Skeletal muscle tissue (tissue), 4 donors: Measurements from ENCODE around the gene OR7A10. TPM values are rescaled to one million over a fixed set of nuclear protein-coding genes. Genes with fewer than 3 reads are reported as not detected.

Source experiments
- H3K27ac ChIP-seq: one replicate; pipeline ENCODE4 v1.7.0; 2013; ENCODE audit warnings: mild to moderate bottlenecking, low read depth, low read length, inconsistent platforms
- H3K27me3 ChIP-seq, 3 donors: one replicate each; pipeline ENCODE4 v1.7.0; 2013; ENCODE audit warnings: low read length in 3 of 3; ENCODE audit not compliant: control insufficient read depth in 3 of 3, insufficient read depth in 3 of 3
- H3K36me3 ChIP-seq, 3 donors: one replicate each; pipeline ENCODE4 v1.7.0; 2013; ENCODE audit warnings: low read length in 3 of 3; ENCODE audit not compliant: control insufficient read depth in 3 of 3, insufficient read depth in 3 of 3
- H3K4me1 ChIP-seq, 3 donors: one replicate each; pipeline ENCODE4 v1.7.0; 2013; ENCODE audit warnings: low read length in 3 of 3, mild to moderate bottlenecking in 3 of 3; ENCODE audit not compliant: control insufficient read depth in 3 of 3, insufficient read depth in 3 of 3
- H3K4me3 ChIP-seq, 3 donors: one replicate each; pipeline ENCODE4 v1.7.0; 2013; ENCODE audit warnings: low read length in 3 of 3
- H3K9ac ChIP-seq, 3 donors: one replicate each; pipeline ENCODE4 v1.7.0; 2013; ENCODE audit warnings: low read length in 3 of 3, mild to moderate bottlenecking in 3 of 3, moderate library complexity in 2 of 3, low read depth in 1 of 3
- H3K9me3 ChIP-seq, 3 donors: one replicate each; pipeline ENCODE4 v1.7.0; 2013; ENCODE audit warnings: low read length in 3 of 3; ENCODE audit not compliant: control insufficient read depth in 3 of 3
- total RNA-seq: library from RNA; depleted of rRNA; stranded (reverse); fragments of >200 nt; gene quantifications from one replicate; pipeline ENCODE4 v1.2.3, GENCODE V29; 2014
- donor health status: Osteomylitis.

Gene OR7A10
- not detected for total RNA-seq

GRCh38 chr19:14848822-14849221 is at the start of gene OR7A10:
Gene OR7A10, minus strand, starts transcription at chr19:14848922. Its CDS starts 7,045 bp downstream, at chr19:14841877.
- Histone ChIP-seq H3K4me3 (no peak within 1 kb of the TSS), H3K27me3 (peaks cover 0 to 6% (median 4%) of the 10 kb centered on the region in 3 donors), H3K9ac (no peak within 1 kb of the TSS), H3K27ac (no peak within 1 kb of the TSS), H3K36me3 (no peaks in the 10 kb centered on the region), H3K4me1 (no peaks in the 10 kb centered on the region), H3K9me3 (peaks cover 0 to 2% (median 2%) of the 10 kb centered on the region in 3 donors)

GRCh38 chr19:14890643-14891379 is 42.1 kb upstream of the OR7A10 start:
- H3K27me3 ChIP-seq: peaks cover 0 to 11% (median 0%) of the 10 kb centered on the region in 3 donors
- H3K4me3 ChIP-seq: no peak overlapping the region
- H3K9ac ChIP-seq: no peak overlapping the region
- no peaks in the 10 kb centered on the region for H3K4me1 ChIP-seq
- no peaks in the 10 kb centered on the region for H3K36me3 ChIP-seq
- H3K27ac ChIP-seq: no peak overlapping the region
- H3K9me3 ChIP-seq: no peaks in the 10 kb centered on the region

GRCh38 chr19:14889994-14890642 is 41.4 kb upstream of the OR7A10 start:
- no peak overlapping the region for H3K27ac ChIP-seq
- no peaks in the 10 kb centered on the region for H3K36me3 ChIP-seq
- no peak overlapping the region for H3K9ac ChIP-seq
- no peak overlapping the region for H3K4me3 ChIP-seq
- H3K27me3 ChIP-seq: peaks cover 0 to 11% (median 0%) of the 10 kb centered on the region in 3 donors
- no peaks in the 10 kb centered on the region for H3K4me1 ChIP-seq
- H3K9me3 ChIP-seq: no peaks in the 10 kb centered on the region

GRCh38 chr19:14886032-14886431 is 37.3 kb upstream of the OR7A10 start, which contains the start of gene OR7A17:
Gene OR7A17, minus strand, starts transcription at chr19:14886132. Its CDS starts 4,777 bp downstream, at chr19:14881355.
- peaks cover 0 to 4% (median 0%) of the 10 kb centered on the region in 3 donors for H3K27me3 ChIP-seq
- H3K4me1 ChIP-seq: no peaks in the 10 kb centered on the region
- no peaks in the 10 kb centered on the region for H3K36me3 ChIP-seq
- H3K9ac ChIP-seq: no peak within 1 kb of the TSS
- H3K9me3 ChIP-seq: no peaks in the 10 kb centered on the region
- no peak within 1 kb of the TSS for H3K27ac ChIP-seq
- H3K4me3 ChIP-seq: no peak within 1 kb of the TSS

- Histone ChIP-seq H3K27ac (no peak overlapping the region), H3K4me3 (no peak overlapping the region), H3K36me3 (no peaks in the 10 kb centered on the region), H3K4me1 (no peaks in the 10 kb centered on the region), H3K27me3 (peaks cover 0 to 3% (median 0%) of the 10 kb centered on the region in 3 donors), H3K9me3 (peaks cover 0 to 2% (median 0%) of the 10 kb centered on the region in 3 donors), H3K9ac (no peak overlapping the region)
These were observed 23.0 kb upstream of the OR7A10 start for GRCh38 chr19:14871619-14872230.

- Histone ChIP-seq H3K4me3 (no peak overlapping the region), H3K9ac (no peak overlapping the region), H3K9me3 (peaks cover 0 to 2% (median 0%) of the 10 kb centered on the region in 3 donors), H3K36me3 (no peaks in the 10 kb centered on the region), H3K27me3 (peaks cover 0 to 3% (median 0%) of the 10 kb centered on the region in 3 donors), H3K27ac (no peak overlapping the region), H3K4me1 (no peaks in the 10 kb centered on the region)
These were observed 19.8 kb upstream of the OR7A10 start for GRCh38 chr19:14868497-14868896.

GRCh38 chr19:14843578-14843977 is 5.1 kb downstream of the OR7A10 start:
- H3K9ac ChIP-seq: no peak overlapping the region

GRCh38 chr19:14843169-14843568 is 5.6 kb downstream of the OR7A10 start:
- Histone ChIP-seq H3K27ac (no peak overlapping the region), H3K9me3 (no peaks in the 10 kb centered on the region), H3K4me3 (no peak overlapping the region), H3K27me3 (peaks cover 0 to 4% (median 0%) of the 10 kb centered on the region in 3 donors), H3K4me1 (no peaks in the 10 kb centered on the region), H3K9ac (no peak overlapping the region), H3K36me3 (no peaks in the 10 kb centered on the region)

More at GRCh38 chr19:14843578-14843977, 5.1 kb downstream of the OR7A10 start:
- H3K9me3 ChIP-seq: no peaks in the 10 kb centered on the region
- H3K4me1 ChIP-seq: no peaks in the 10 kb centered on the region
- no peak overlapping the region for H3K27ac ChIP-seq
- H3K36me3 ChIP-seq: no peaks in the 10 kb centered on the region
- H3K4me3 ChIP-seq: no peak overlapping the region
- H3K27me3 ChIP-seq: peaks cover 0 to 4% (median 0%) of the 10 kb centered on the region in 3 donors

GRCh38 chr19:14840206-14840605 is 8.5 kb downstream of the OR7A10 start:
- Histone ChIP-seq H3K27me3 (peaks cover 0 to 4% (median 0%) of the 10 kb centered on the region in 3 donors), H3K4me1 (no peaks in the 10 kb centered on the region), H3K9ac (no peak overlapping the region), H3K27ac (no peak overlapping the region), H3K36me3 (no peaks in the 10 kb centered on the region), H3K4me3 (no peak overlapping the region), H3K9me3 (no peaks in the 10 kb centered on the region)

- H3K36me3 ChIP-seq: no peaks in the 10 kb centered on the region
- H3K27ac ChIP-seq: no peak overlapping the region
- no peaks in the 10 kb centered on the region for H3K9me3 ChIP-seq
- H3K4me3 ChIP-seq: no peak overlapping the region
- no peak overlapping the region for H3K9ac ChIP-seq
- no peaks in the 10 kb centered on the region for H3K27me3 ChIP-seq
- H3K4me1 ChIP-seq: no peaks in the 10 kb centered on the region
These were observed 11.3 kb downstream of the OR7A10 start for GRCh38 chr19:14837391-14837790.
